ENCODE data around the gene CAMK4. TPM values are rescaled to one million over a fixed set of nuclear protein-coding genes. Genes with fewer than 3 reads are reported as not detected.

CAMK4 gene
- total RNA-seq, 1 experiment from 2014 or later, result 6.3 TPM

GRCh38 chr5:111394586-111394985 is 170.4 kb downstream of the CAMK4 start:
- no peak for TF ChIP-seq CTCF (conservative IDR thresholded peaks at IDR 0.05)
- H2BK120ac ChIP-seq (ENCODE audit: low read depth, low read length, poor library complexity, severe bottlenecking), result no peak overlapping the region
- H3K27me3 ChIP-seq (ENCODE audit: insufficient read depth, low read length), result no peaks in the 10 kb centered on the region
- H3K27ac ChIP-seq (ENCODE audit: insufficient read length, low read depth, low read length), result no peak overlapping the region
- DNase-seq, result no peak
- H3K14ac ChIP-seq (ENCODE audit: insufficient read depth, low read length), result no peak overlapping the region
- no peak overlapping the region for H2AK5ac ChIP-seq (ENCODE audit: insufficient read length, low read length)
- no peak overlapping the region for H3K9ac ChIP-seq (ENCODE audit: extremely low read depth, insufficient read length, low read length)
- no peak overlapping the region for H2BK12ac ChIP-seq (ENCODE audit: insufficient read length, low read depth, low read length)
- no peaks in the 10 kb centered on the region for H4K20me1 ChIP-seq (ENCODE audit: control insufficient read depth, insufficient read depth, insufficient read length)
- no peak overlapping the region for H2BK5ac ChIP-seq (ENCODE audit: insufficient read length, low read length)
- H2BK20ac ChIP-seq (ENCODE audit: low read depth, low read length, poor library complexity, severe bottlenecking), result no peak overlapping the region
- no peaks in the 10 kb centered on the region for H3K9me3 Mint-ChIP-seq
- H3K56ac ChIP-seq (ENCODE audit: insufficient read length, low read depth, low read length), result no peak overlapping the region
- H4K8ac ChIP-seq (replicated peaks; ENCODE audit: insufficient read length, low read depth, low read length), result no peak overlapping the region
- no peak overlapping the region for H3K4ac ChIP-seq (ENCODE audit: low read depth, low read length)
- H3K27ac Mint-ChIP-seq, result no peak overlapping the region; a peak in 1 of 7 replicates
- no peaks in the 10 kb centered on the region for H3K4me1 ChIP-seq (ENCODE audit: insufficient read depth, low read length)
- peaks cover 3 to 5% of the 10 kb centered on the region in 2 experiments; a peak in 3 of 4 replicates for H3K4me1 Mint-ChIP-seq
- H3K9me3 ChIP-seq (ENCODE audit: control insufficient read depth, low read depth, low read length), result no peaks in the 10 kb centered on the region
- no peaks in the 10 kb centered on the region for H3K79me2 ChIP-seq (ENCODE audit: insufficient read depth, low read length)
- H4K91ac ChIP-seq (ENCODE audit: insufficient read length, low read depth, low read length), result no peak overlapping the region
- WGBS (ENCODE audit: extremely low coverage, insufficient read length, low lambda C conversion rate), result no CpG with 5 or more reads among the region's 3 CpGs
- H3K36me3 Mint-ChIP-seq (ENCODE audit: insufficient read depth in 1 of 3, low read depth in 3 of 3), result no peaks in the 10 kb centered on the region
- H3K27me3 Mint-ChIP-seq (ENCODE audit: low read depth), result no peaks in the 10 kb centered on the region
- H3K79me1 ChIP-seq (ENCODE audit: insufficient read depth, low read depth, low read length, poor library complexity, severe bottlenecking), result no peaks in the 10 kb centered on the region
- H3K23me2 ChIP-seq (ENCODE audit: insufficient read length, low read depth, low read length, poor library complexity, severe bottlenecking), result no peaks in the 10 kb centered on the region
- no peak overlapping the region for H4K5ac ChIP-seq (ENCODE audit: insufficient read length, low read depth, low read length)
- H3K4me2 ChIP-seq (ENCODE audit: insufficient read depth, insufficient read length, low read length), result no peak overlapping the region
- no peak overlapping the region for H3T11ph ChIP-seq (ENCODE audit: low read length)
- no peak overlapping the region for H3K23ac ChIP-seq (ENCODE audit: insufficient read length, low read depth, low read length)
- no peak overlapping the region for H3K18ac ChIP-seq (ENCODE audit: insufficient read length, low read depth, low read length)
- H2AFZ ChIP-seq (ENCODE audit: low read length), result no peak overlapping the region
- H3K4me3 Mint-ChIP-seq, result no peak overlapping the region
- no peak overlapping the region for H2BK15ac ChIP-seq (ENCODE audit: low read depth, low read length)
